Ovary (tissue), 9 donors: ENCODE measurements around the gene PPARD. TPM values are rescaled to one million over a fixed set of nuclear protein-coding genes. Genes with fewer than 3 reads are reported as not detected.
"Not testable (repeated sequence)": the region's sequence is repeated elsewhere in the genome, so short reads cannot be mapped to it uniquely, and the experiment has no call there.

Experiments used
- DNase-seq, 5 donors: peaks; one replicate each; pipeline ENCODE4 v3.0.0-alpha.2; 2019 to 2020
- H3K27ac ChIP-seq, 2 donors: fragments of 200-600 bp; one replicate each; pipeline versions ENCODE4 v1.5.1 to v1.8.0; 2019 to 2022
- H3K27me3 ChIP-seq: fragments of 200-600 bp; one replicate; pipeline ENCODE4 v1.8.0; 2022
- H3K36me3 ChIP-seq: fragments of 200-600 bp; sonication (generic); one replicate; pipeline ENCODE4 v1.5.1; 2019
- H3K4me1 ChIP-seq: one replicate; pipeline ENCODE4 v1.8.1; 2013; ENCODE audit warnings: mild to moderate bottlenecking, moderate library complexity; ENCODE audit not compliant: insufficient read depth
- H3K4me3 ChIP-seq: fragments of 200-600 bp; sonication (generic); one replicate; pipeline ENCODE4 v1.5.1; 2017
- H3K9me3 ChIP-seq, 2 donors: fragments of 200-600 bp in 1 of 2; sonication (generic) in 1 of 2; one replicate each; pipeline versions ENCODE4 v1.5.1 to v1.8.1; 2013 to 2019; ENCODE audit warnings: mild to moderate bottlenecking in 1 of 2, moderate library complexity in 1 of 2
- EP300 ChIP-seq: sonication (generic); formaldehyde crosslinking; IDR thresholded peaks from one replicate; pipeline ENCODE4 v1.6.1; 2017; ENCODE audit warnings: antibody characterized with exemption
- POLR2A ChIP-seq: fragments of 450-650 bp; IDR thresholded peaks from one replicate; pipeline ENCODE4 v1.6.1; 2017; ENCODE audit warnings: antibody characterized with exemption, mild to moderate bottlenecking, moderate library complexity
- WGBS, 3 donors: extraction: QIAGEN DNeasy Blood & Tissue Kit in 1 of 3; methylation state at CpG; one replicate each; pipeline versions ENCODE4 v1.1.5 to v1.1.7; 2013 to 2017; 5-methylcytosine and 5-hydroxymethylcytosine counted together
- intact Hi-C, 4 donors: fragments of 100-400 bp; cut with DNase I; formaldehyde crosslinking; loops; one replicate each; pipeline versions ENCODE4 v1.11.0 to v1.15.1; 2022 to 2023
- polyA plus RNA-seq, 2 donors: library from polyadenylated mRNA; stranded (reverse); fragments of 200-250 nt in 1 of 2; fragments of 350-450 nt in 1 of 2; fragmentation: Illumina TruSeq in 1 of 2; extraction: RNeasy Lipid Tissue Mini Kit (QIAGEN cat#74804) in 1 of 2; gene quantifications; one replicate each; pipeline ENCODE4 v1.2.3, GENCODE V29; 2013 to 2014
- total RNA-seq, 7 donors: library from RNA; depleted of rRNA in 2 of 7; stranded (reverse); fragments of >200 nt in 2 of 7; fragmentation: NEBNext Ultra II Directional in 3 of 7; extraction: Animal tissue kit (Norgen Biotek cat#: 25700) in 3 of 7; gene quantifications; one replicate each; pipeline versions ENCODE4 v1.1.0 to v1.2.4, GENCODE V29; 2016 to 2023
- TF ChIP-seq, protein P1 (sequence below), 3 donors: fragments of 450-650 bp in 2 of 3; fragments of 200-600 bp in 1 of 3; IDR thresholded peaks; one replicate each; pipeline versions ENCODE4 v1.5.1 to v1.8.0; 2016 to 2022; ENCODE audit warnings: antibody characterized with exemption in 3 of 3, mild to moderate bottlenecking in 1 of 3
- donor health status: DM: no; HTN: no; CAD: no; lungs with moderate emphysema.
- donor health status: DM: no; HTN: no; CAD: no.
- donor health status: Bipolar disorder and iron deficiency.
- donor health status: DM: yes; HTN: yes; CAD: no.
- donor health status: DM: no; HTN: no; CAD: no.
- donor health status: DM: yes; HTN: yes; CAD: no.

Gene PPARD
- total and polyA plus RNA-seq, 9 donors = 7.9 to 55.9 (median 25.0) TPM

DNA sequence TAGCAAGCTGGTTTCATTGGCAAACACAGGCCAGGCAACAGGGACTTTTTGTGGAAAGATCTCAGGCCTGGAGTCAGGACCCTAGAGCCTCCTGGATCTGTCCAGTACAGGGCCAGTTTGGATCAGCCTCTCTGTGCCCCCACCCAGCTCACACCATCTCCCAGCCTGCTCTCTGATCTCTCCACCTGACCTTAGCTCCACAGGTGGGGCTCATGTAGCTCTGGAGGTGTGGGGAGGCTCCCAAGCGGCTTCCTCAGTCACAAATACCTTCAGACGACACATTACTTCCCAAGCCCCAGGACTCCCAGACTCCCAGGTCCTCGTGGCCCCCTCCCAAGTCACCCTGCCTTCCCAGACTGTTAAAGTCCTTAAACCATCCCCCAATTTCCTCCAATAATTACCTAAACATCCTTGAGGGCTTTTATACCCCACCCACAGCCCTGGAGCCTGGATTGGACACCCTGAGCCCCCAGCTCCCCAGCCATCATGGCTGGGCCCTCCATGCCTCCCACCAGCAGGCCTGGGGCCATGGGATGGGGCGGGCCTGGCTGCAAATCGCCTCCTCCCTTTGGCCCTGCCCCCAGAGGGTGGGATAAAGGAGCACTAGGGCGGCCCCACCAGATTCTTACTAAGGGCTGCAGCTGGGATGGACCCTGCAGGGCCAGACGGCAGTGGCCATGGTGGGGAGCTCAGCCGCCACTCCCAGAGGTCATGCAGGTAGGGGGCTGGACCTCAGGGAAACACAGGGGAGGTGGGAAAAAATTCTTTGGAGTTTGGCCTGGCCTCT, 93.9 kb downstream of the PPARD start:
- Histone ChIP-seq H3K4me3 (no peak overlapping the region), H3K9me3 (no peaks in the 10 kb centered on the region), H3K27me3 (no peaks in the 10 kb centered on the region), H3K36me3 (no peaks in the 10 kb centered on the region), H3K27ac (no peak overlapping the region), H3K4me1 (no peaks in the 10 kb centered on the region)
- WGBS, 3 donors = 87 to 90% (median 87%) methylated on average over 8 of the region's 8 CpGs
- no peak for DNase-seq
- intact Hi-C loops = loop anchor here in 1 of 4 donors (5.0 kb wide), 1 partner anchor 1394 kb away; no protein-coding TSS in a partner anchor
- TF ChIP-seq, protein P1, sequence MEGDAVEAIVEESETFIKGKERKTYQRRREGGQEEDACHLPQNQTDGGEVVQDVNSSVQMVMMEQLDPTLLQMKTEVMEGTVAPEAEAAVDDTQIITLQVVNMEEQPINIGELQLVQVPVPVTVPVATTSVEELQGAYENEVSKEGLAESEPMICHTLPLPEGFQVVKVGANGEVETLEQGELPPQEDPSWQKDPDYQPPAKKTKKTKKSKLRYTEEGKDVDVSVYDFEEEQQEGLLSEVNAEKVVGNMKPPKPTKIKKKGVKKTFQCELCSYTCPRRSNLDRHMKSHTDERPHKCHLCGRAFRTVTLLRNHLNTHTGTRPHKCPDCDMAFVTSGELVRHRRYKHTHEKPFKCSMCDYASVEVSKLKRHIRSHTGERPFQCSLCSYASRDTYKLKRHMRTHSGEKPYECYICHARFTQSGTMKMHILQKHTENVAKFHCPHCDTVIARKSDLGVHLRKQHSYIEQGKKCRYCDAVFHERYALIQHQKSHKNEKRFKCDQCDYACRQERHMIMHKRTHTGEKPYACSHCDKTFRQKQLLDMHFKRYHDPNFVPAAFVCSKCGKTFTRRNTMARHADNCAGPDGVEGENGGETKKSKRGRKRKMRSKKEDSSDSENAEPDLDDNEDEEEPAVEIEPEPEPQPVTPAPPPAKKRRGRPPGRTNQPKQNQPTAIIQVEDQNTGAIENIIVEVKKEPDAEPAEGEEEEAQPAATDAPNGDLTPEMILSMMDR (IDR thresholded peaks at IDR 0.05) = no peak
- TF ChIP-seq POLR2A (no peak), EP300 (no peak)

DNA sequence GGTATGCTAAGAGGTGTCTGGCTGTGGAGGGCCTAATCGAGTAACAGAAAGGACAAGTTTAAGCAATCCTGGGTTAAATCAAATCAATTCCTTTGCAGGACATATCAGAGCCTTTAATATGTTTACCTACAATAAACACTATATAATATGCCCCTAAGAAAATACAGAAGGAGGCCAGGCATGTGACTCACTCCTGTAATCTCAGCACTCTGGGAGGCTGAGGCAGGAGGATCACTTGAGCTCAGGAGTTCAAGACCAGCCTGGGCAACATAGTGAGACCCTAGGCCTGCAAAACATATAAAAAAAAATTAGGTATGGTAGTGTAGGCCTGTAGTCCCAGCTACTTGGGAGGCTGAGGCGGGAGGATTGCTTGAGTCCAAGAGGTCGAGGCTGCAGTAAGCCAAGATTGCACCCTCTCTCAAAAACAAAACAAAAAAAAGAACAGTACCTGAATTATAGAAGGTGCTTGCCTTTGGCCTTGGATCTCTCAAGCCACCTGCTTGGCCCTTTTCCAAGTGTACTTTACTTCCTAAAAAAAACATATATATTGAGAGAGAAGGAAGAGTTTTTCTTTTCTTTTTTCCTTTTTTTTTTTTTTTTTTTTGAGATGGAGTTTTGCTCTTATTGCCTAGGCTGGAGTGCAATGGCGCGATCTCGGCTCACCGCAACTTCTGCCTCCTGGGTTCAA, 96.2 kb downstream of the PPARD start:
- H3K27ac ChIP-seq, H3K4me3 ChIP-seq, DNase-seq, H3K27me3 ChIP-seq, H3K36me3 ChIP-seq, H3K4me1 ChIP-seq, H3K9me3 ChIP-seq: not testable (repeated sequence)
- intact Hi-C loops = loop anchor here in 1 of 4 donors (5.0 kb wide), 1 partner anchor 1396 kb away; no protein-coding TSS in a partner anchor
- 93 to 94% (median 94%) methylated on average over 7 of the region's 7 CpGs for WGBS, 3 donors

DNA sequence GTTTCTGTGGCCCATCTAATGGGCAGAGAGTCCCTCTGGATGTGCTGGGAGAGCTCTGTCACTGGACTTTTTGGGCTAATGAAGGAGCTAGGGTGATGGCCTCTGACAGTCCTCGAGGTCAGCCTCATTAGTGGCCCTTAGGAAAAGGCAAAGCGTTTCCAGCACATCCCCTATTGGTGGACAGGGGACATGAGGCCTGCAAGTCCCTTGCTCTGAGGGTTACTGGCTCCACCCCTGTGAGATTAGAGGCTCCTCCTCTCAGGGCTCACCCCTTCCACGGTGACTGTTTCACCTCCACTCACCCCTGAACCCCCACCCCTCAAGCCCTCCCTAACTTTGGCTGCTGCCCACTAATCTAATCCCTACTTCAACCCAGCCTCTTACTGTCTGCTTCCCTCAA, 97.0 kb downstream of the PPARD start:
- intact Hi-C loops = loop anchor here in 1 of 4 donors (5.0 kb wide), 1 partner anchor 1397 kb away; no protein-coding TSS in a partner anchor
- H3K27ac ChIP-seq = no peak overlapping the region
- TF ChIP-seq, protein P1 (IDR thresholded peaks at IDR 0.05) = no peak
- TF ChIP-seq POLR2A (no peak), EP300 (no peak)
- no peak overlapping the region for H3K4me3 ChIP-seq
- no peaks in the 10 kb centered on the region for H3K27me3 ChIP-seq
- H3K4me1 ChIP-seq = no peaks in the 10 kb centered on the region
- no peaks in the 10 kb centered on the region for H3K36me3 ChIP-seq
- DNase-seq = no peak
- no peaks in the 10 kb centered on the region for H3K9me3 ChIP-seq
- WGBS, 3 donors = 35 to 43% (median 41%) methylated on average over 3 of the region's 3 CpGs

DNA sequence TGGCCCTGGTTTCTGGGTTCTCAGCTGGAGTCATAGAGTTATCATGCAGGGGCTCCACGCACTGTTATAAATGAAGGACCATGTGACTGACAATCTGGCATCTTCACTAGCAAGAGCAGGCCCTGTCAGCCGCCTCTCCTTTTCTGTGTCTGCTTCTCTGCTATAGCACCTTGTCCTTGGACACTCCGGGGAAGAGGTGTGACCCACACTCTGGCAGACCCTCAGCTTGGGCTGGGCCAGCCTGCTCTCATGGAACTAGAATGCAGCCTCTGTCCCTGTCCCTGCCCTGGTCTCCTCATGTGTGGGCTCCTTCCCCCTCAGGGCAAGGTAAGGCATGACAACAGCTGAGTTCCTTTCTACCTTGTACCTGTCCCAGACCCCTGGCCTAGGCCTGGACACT, 98.8 kb downstream of the PPARD start:
- intact Hi-C loops = no loop called here
- Histone ChIP-seq H3K27ac (no peak overlapping the region), H3K36me3 (no peaks in the 10 kb centered on the region), H3K4me1 (no peaks in the 10 kb centered on the region), H3K4me3 (no peak overlapping the region), H3K27me3 (no peaks in the 10 kb centered on the region), H3K9me3 (no peaks in the 10 kb centered on the region)
- no peak for DNase-seq
- 72 to 82% (median 75%) methylated on average over 3 of the region's 3 CpGs for WGBS, 3 donors
- no peak for TF ChIP-seq EP300
- TF ChIP-seq POLR2A = no peak
- TF ChIP-seq, protein P1 (IDR thresholded peaks at IDR 0.05) = no peak

DNA sequence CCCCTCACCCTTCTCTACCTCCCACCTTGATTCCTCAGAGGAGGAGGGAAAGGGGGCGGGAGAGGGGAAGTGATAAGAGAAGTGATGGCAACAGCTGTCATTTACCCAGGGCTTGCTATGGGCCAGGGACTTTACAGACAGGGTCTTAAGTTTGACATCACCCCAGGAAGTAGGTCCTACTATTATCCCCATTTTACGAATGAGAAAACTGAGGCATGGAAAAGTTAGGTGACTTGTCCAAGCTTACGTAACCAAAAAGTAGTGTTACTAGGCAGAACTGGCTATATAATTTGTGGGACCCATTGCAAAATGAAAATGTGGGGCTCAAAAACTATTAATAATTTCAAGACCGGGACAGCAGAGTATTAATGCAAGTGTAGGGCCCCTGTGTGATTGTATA, 99.3 kb downstream of the PPARD start:
- no peak overlapping the region for H3K4me3 ChIP-seq
- 89 to 95% (median 93%) methylated on average over 4 of the region's 4 CpGs for WGBS, 3 donors
- no peak for DNase-seq
- no peaks in the 10 kb centered on the region for H3K4me1 ChIP-seq
- H3K27ac ChIP-seq = no peak overlapping the region
- TF ChIP-seq EP300 (no peak), POLR2A (no peak)
- TF ChIP-seq, protein P1 (IDR thresholded peaks at IDR 0.05) = no peak
- H3K27me3 ChIP-seq = no peaks in the 10 kb centered on the region
- no peaks in the 10 kb centered on the region for H3K9me3 ChIP-seq
- H3K36me3 ChIP-seq = no peaks in the 10 kb centered on the region
- intact Hi-C loops = no loop called here
